Measurements from ENCODE around the gene GM2A.

DNA sequence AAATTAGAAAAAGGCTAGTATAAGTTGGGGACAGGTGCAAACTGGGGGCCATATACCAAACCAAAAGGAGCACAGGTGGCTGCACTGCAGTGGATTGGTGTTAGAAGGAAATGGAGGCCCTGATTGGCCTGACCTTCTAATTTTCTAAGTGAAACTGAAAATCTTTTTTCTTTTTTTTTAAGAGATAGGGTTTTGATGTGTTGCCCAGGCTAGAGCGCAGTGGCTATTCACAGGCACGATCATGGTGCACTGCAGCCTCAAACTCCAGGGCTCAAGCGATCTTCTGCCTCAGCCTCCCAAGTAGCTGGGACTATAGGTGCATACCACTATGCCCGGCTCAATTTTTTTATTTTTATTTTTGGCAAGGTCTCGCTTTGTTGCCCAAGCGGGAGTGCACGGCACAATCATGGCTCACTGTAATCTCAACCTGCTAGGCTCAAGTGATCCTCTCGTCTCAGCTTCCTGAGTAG lies 19.3 kb upstream of the GM2A start:
- TF ChIP-seq, protein P1, sequence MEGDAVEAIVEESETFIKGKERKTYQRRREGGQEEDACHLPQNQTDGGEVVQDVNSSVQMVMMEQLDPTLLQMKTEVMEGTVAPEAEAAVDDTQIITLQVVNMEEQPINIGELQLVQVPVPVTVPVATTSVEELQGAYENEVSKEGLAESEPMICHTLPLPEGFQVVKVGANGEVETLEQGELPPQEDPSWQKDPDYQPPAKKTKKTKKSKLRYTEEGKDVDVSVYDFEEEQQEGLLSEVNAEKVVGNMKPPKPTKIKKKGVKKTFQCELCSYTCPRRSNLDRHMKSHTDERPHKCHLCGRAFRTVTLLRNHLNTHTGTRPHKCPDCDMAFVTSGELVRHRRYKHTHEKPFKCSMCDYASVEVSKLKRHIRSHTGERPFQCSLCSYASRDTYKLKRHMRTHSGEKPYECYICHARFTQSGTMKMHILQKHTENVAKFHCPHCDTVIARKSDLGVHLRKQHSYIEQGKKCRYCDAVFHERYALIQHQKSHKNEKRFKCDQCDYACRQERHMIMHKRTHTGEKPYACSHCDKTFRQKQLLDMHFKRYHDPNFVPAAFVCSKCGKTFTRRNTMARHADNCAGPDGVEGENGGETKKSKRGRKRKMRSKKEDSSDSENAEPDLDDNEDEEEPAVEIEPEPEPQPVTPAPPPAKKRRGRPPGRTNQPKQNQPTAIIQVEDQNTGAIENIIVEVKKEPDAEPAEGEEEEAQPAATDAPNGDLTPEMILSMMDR (IDR thresholded peaks at IDR 0.05), result no peak
- no peak for TF ChIP-seq POLR2A (IDR thresholded peaks at IDR 0.05)
